H9 (cell line): Measurements from ENCODE around the gene NDUFAB1. TPM values are rescaled to one million over a fixed set of nuclear protein-coding genes. Genes with fewer than 3 reads are reported as not detected.
"Not testable (repeated sequence)": the region's sequence is repeated elsewhere in the genome, so short reads cannot be mapped to it uniquely, and the experiment has no call there.

Experiments
- DNase-seq: peaks from one replicate; pipeline ENCODE4 v3.0.0-alpha.2; 2017
- H2AFZ ChIP-seq: one replicate; pipeline ENCODE4 v1.6.1; 2013; ENCODE audit warnings: mild to moderate bottlenecking, low read length, control low read depth, moderate library complexity
- H2AK5ac ChIP-seq: 2 replicates; pipeline ENCODE4 v1.6.1; 2013; ENCODE audit warnings: low read length, control low read depth, mixed read lengths; ENCODE audit not compliant: insufficient read length
- H2BK120ac ChIP-seq: one replicate; pipeline ENCODE4 v1.6.1; 2013; ENCODE audit warnings: low read depth, mild to moderate bottlenecking, low read length, control low read depth, inconsistent platforms; ENCODE audit not compliant: poor library complexity, severe bottlenecking
- H2BK12ac ChIP-seq: 2 replicates; pipeline ENCODE4 v1.6.1; 2013; ENCODE audit warnings: low read length, control low read depth, mixed read lengths, low read depth; ENCODE audit not compliant: insufficient read length
- H2BK15ac ChIP-seq: 2 replicates; pipeline ENCODE4 v1.6.1; 2013; ENCODE audit warnings: low read depth, low read length, control low read depth
- H2BK20ac ChIP-seq: one replicate; pipeline ENCODE4 v1.6.1; 2013; ENCODE audit warnings: low read depth, mild to moderate bottlenecking, low read length, control low read depth, inconsistent platforms; ENCODE audit not compliant: poor library complexity, severe bottlenecking
- H2BK5ac ChIP-seq: 2 replicates; pipeline ENCODE4 v1.6.1; 2013; ENCODE audit warnings: low read length, control low read depth, mixed read lengths; ENCODE audit not compliant: insufficient read length
- H3K14ac ChIP-seq: 2 replicates; pipeline ENCODE4 v1.6.1; 2013; ENCODE audit warnings: low read length, control low read depth; ENCODE audit not compliant: insufficient read depth
- H3K18ac ChIP-seq: 2 replicates; pipeline ENCODE4 v1.6.1; 2013; ENCODE audit warnings: low read depth, mild to moderate bottlenecking, mixed read lengths, low read length, control low read depth; ENCODE audit not compliant: insufficient read length
- H3K23ac ChIP-seq: 2 replicates; pipeline ENCODE4 v1.6.1; 2013; ENCODE audit warnings: low read length, control low read depth, mixed read lengths, low read depth; ENCODE audit not compliant: insufficient read length
- H3K23me2 ChIP-seq: 2 replicates; pipeline ENCODE4 v1.6.1; 2013; ENCODE audit warnings: low read depth, mild to moderate bottlenecking, mixed read lengths, low read length, control low read depth; ENCODE audit not compliant: insufficient read length, poor library complexity, severe bottlenecking
- H3K27ac ChIP-seq: 2 replicates; pipeline ENCODE4 v1.5.1; 2013; ENCODE audit warnings: low read length, control low read depth, mixed read lengths, low read depth; ENCODE audit not compliant: insufficient read length
- H3K27me3 ChIP-seq: 2 replicates; pipeline ENCODE4 v1.6.1; 2013; ENCODE audit warnings: low read length, control low read depth, inconsistent platforms; ENCODE audit not compliant: insufficient read depth
- H3K4ac ChIP-seq: 2 replicates; pipeline ENCODE4 v1.6.1; 2013; ENCODE audit warnings: low read depth, mild to moderate bottlenecking, control low read depth, inconsistent platforms, low read length, moderate library complexity
- H3K4me1 ChIP-seq: 2 replicates; pipeline ENCODE4 v1.6.1; 2013; ENCODE audit warnings: low read length, control low read depth, inconsistent platforms; ENCODE audit not compliant: insufficient read depth
- H3K4me2 ChIP-seq: 2 replicates; pipeline ENCODE4 v1.6.1; 2013; ENCODE audit warnings: low read length, control low read depth, mixed read lengths; ENCODE audit not compliant: insufficient read length, insufficient read depth
- H3K56ac ChIP-seq: 2 replicates; pipeline ENCODE4 v1.6.1; 2013; ENCODE audit warnings: low read depth, mild to moderate bottlenecking, mixed read lengths, low read length, control low read depth; ENCODE audit not compliant: insufficient read length
- H3K79me1 ChIP-seq: 2 replicates; pipeline ENCODE4 v1.6.1; 2013; ENCODE audit warnings: low read depth, mild to moderate bottlenecking, moderate library complexity, low read length, control low read depth, inconsistent platforms; ENCODE audit not compliant: insufficient read depth, poor library complexity, severe bottlenecking
- H3K79me2 ChIP-seq: 2 replicates; pipeline ENCODE4 v1.6.1; 2013; ENCODE audit warnings: low read length, control low read depth, inconsistent platforms; ENCODE audit not compliant: insufficient read depth
- H3K9ac ChIP-seq: 2 replicates; pipeline ENCODE4 v1.6.1; 2013; ENCODE audit warnings: low read length, control low read depth, mixed read lengths; ENCODE audit not compliant: insufficient read length; ENCODE audit errors: extremely low read depth
- H3K9me3 ChIP-seq: one replicate; pipeline ENCODE4 v1.6.1; 2013; ENCODE audit warnings: low read depth, low read length, inconsistent platforms; ENCODE audit not compliant: control insufficient read depth
- H3T11ph ChIP-seq: one replicate; pipeline ENCODE4 v1.6.1; 2013; ENCODE audit warnings: mild to moderate bottlenecking, low read length, control low read depth, inconsistent platforms
- H4K20me1 ChIP-seq: one replicate; pipeline ENCODE4 v1.6.1; 2013; ENCODE audit not compliant: control insufficient read depth, insufficient read length, insufficient read depth
- H4K5ac ChIP-seq: 2 replicates; pipeline ENCODE4 v1.6.1; 2013; ENCODE audit warnings: low read depth, mild to moderate bottlenecking, mixed read lengths, low read length, control low read depth; ENCODE audit not compliant: insufficient read length
- H4K8ac ChIP-seq: replicated peaks from 2 replicates; pipeline ENCODE4 v1.6.1; 2013; ENCODE audit warnings: low read length, control low read depth, mixed read lengths, low read depth; ENCODE audit not compliant: insufficient read length
- H4K91ac ChIP-seq: 2 replicates; pipeline ENCODE4 v1.6.1; 2013; ENCODE audit warnings: low read depth, mild to moderate bottlenecking, moderate library complexity, mixed read lengths, low read length, control low read depth; ENCODE audit not compliant: insufficient read length
- H3K27ac Mint-ChIP-seq, 3 experiments: 2 replicates in 2 of 3; 3 replicates in 1 of 3; pipeline ENCODE4 v1.8.0; 2020 to 2021; ENCODE audit warnings: mixed read lengths in 3 of 3, mild to moderate bottlenecking in 1 of 3, moderate library complexity in 1 of 3
- H3K27me3 Mint-ChIP-seq: 2 replicates; pipeline ENCODE4 v1.8.0; 2021; ENCODE audit warnings: low read depth, mild to moderate bottlenecking, moderate library complexity, mixed read lengths
- H3K36me3 Mint-ChIP-seq, 3 experiments: 2 replicates in 2 of 3; 3 replicates in 1 of 3; pipeline ENCODE4 v1.8.0; 2020 to 2021; ENCODE audit warnings: low read depth in 3 of 3, mixed read lengths in 3 of 3; ENCODE audit not compliant: insufficient read depth in 1 of 3
- H3K4me1 Mint-ChIP-seq, 2 experiments: 2 replicates each; pipeline ENCODE4 v1.8.0; 2020; ENCODE audit warnings: mixed read lengths in 2 of 2
- H3K4me3 Mint-ChIP-seq, 2 experiments: 2 replicates in 1 of 2; 3 replicates in 1 of 2; pipeline ENCODE4 v1.8.0; 2020 to 2021; ENCODE audit warnings: mild to moderate bottlenecking in 2 of 2, mixed read lengths in 2 of 2, moderate library complexity in 1 of 2
- H3K9me3 Mint-ChIP-seq, 2 experiments: 2 replicates in 1 of 2; 3 replicates in 1 of 2; pipeline ENCODE4 v1.8.0; 2020; ENCODE audit warnings: mild to moderate bottlenecking in 2 of 2, mixed read lengths in 2 of 2, moderate library complexity in 1 of 2
- CTCF ChIP-seq: fragments of 200-600 bp; sonication (generic); conservative IDR thresholded peaks from 3 replicates; pipeline ENCODE4 v1.8.0; 2021; ENCODE audit warnings: antibody characterized with exemption, mild to moderate bottlenecking
- WGBS: extraction: QIAGEN DNeasy Blood & Tissue Kit; methylation state at CpG from one replicate; pipeline ENCODE4 v1.1.7; 2013; ENCODE audit warnings: missing lambda C conversion rate, low lambda C conversion rate, mixed read lengths; ENCODE audit not compliant: insufficient read length; ENCODE audit errors: extremely low coverage; 5-methylcytosine and 5-hydroxymethylcytosine counted together
- total RNA-seq: library from RNA; stranded (reverse); gene quantifications from 2 replicates; pipeline ENCODE4 v1.2.1, GENCODE V29; 2021

The NDUFAB1 gene
- total RNA-seq, 1 experiment from 2014 or later, result 192 TPM

- Histone ChIP-seq H3K14ac (no peak overlapping the region), H3K4me1 (no peaks in the 10 kb centered on the region), H3K23ac (no peak overlapping the region), H3K4ac (no peak overlapping the region), H3K4me2 (no peak overlapping the region), H3K56ac (no peak overlapping the region), H2BK120ac (no peak overlapping the region), H3K79me1 (no peaks in the 10 kb centered on the region), H3K9me3 (no peaks in the 10 kb centered on the region), H2AFZ (no peak overlapping the region), H3K9ac (no peak overlapping the region), H3K79me2 (no peaks in the 10 kb centered on the region), H4K91ac (no peak overlapping the region), H4K5ac (no peak overlapping the region), H2BK15ac (no peak overlapping the region), H3K18ac (no peak overlapping the region), H4K20me1 (no peaks in the 10 kb centered on the region), H2BK5ac (no peak overlapping the region), H3T11ph (no peak overlapping the region), H3K27me3 (no peaks in the 10 kb centered on the region), H3K23me2 (peaks cover 3% of the 10 kb centered on the region), H3K27ac (no peak overlapping the region), H2BK20ac (no peak overlapping the region), H2AK5ac (no peak overlapping the region), H4K8ac (no peak overlapping the region), H2BK12ac (no peak overlapping the region)
- Mint-ChIP-seq H3K27ac (no peak overlapping the region), H3K9me3 (peaks cover 0 to 1% of the 10 kb centered on the region in 2 experiments; a peak in 1 of 5 replicates), H3K36me3 (peaks cover 22 to 89% (median 83%) of the 10 kb centered on the region in 3 experiments), H3K4me3 (no peak overlapping the region; a peak in 1 of 5 replicates), H3K4me1 (no peaks in the 10 kb centered on the region), H3K27me3 (no peaks in the 10 kb centered on the region)
- no peak for DNase-seq
- no peak for TF ChIP-seq CTCF
- no CpG with 5 or more reads among the region's 14 CpGs for whole genome bisulfite sequencing
Observed at GRCh38 chr16:23584186-23585076, 11.7 kb downstream of the NDUFAB1 start.

GRCh38 chr16:23583271-23583670, 12.8 kb downstream of the NDUFAB1 start:
- H3K23me2 ChIP-seq, H3K27me3 Mint-ChIP-seq, H2BK120ac ChIP-seq, H2BK12ac ChIP-seq, H2BK15ac ChIP-seq, H4K91ac ChIP-seq, H3K4me2 ChIP-seq, H4K20me1 ChIP-seq, H3K23ac ChIP-seq, H3K27ac ChIP-seq, H2AFZ ChIP-seq, H3K14ac ChIP-seq, H4K8ac ChIP-seq, H3K79me1 ChIP-seq, H3K9me3 Mint-ChIP-seq, H2BK20ac ChIP-seq, H3K4me3 Mint-ChIP-seq, H3T11ph ChIP-seq, H4K5ac ChIP-seq, H3K79me2 ChIP-seq, H3K27ac Mint-ChIP-seq, H2AK5ac ChIP-seq, H3K9ac ChIP-seq, H3K18ac ChIP-seq, H3K56ac ChIP-seq, DNase-seq, H3K9me3 ChIP-seq, H3K27me3 ChIP-seq, H3K4ac ChIP-seq, H3K4me1 ChIP-seq, H2BK5ac ChIP-seq, H3K4me1 Mint-ChIP-seq: not testable (repeated sequence)
- WGBS, result no CpG with 5 or more reads among the region's 30 CpGs
- peaks cover 19 to 85% (median 74%) of the 10 kb centered on the region in 3 experiments for H3K36me3 Mint-ChIP-seq
